PC-9 (cell line): Measurements from ENCODE around the gene HRH1. TPM values are rescaled to one million over a fixed set of nuclear protein-coding genes. Genes with fewer than 3 reads are reported as not detected.

Experiments
- BruUV-seq: library from RNA; stranded (reverse); fragments of 400-500 nt; replicated peaks from 2 replicates; lab custom pipeline; 2021; lab: Mats Ljungman, UMichigan
- CTCF ChIA-PET: fragments of 300-600 bp; sonication (Branson Sonifier 250); formaldehyde crosslinking; loops from one replicate; lab custom pipeline; 2022; ENCODE audit warnings: antibody characterized with exemption; lab: Charles Lee
- POLR2A ChIA-PET: fragments of 300-600 bp; sonication (Branson Sonifier 250); formaldehyde crosslinking; loops from one replicate; lab custom pipeline; 2022; ENCODE audit warnings: antibody characterized with exemption; ENCODE audit not compliant: unreplicated experiment; lab: Charles Lee
- DNase-seq, 2 experiments: peaks; one replicate each; pipeline versions ENCODE4 v3.0.0 to v3.0.0-alpha.2; 2015 to 2022; ENCODE audit warnings: mixed read lengths in 1 of 2
- H2AFZ ChIP-seq: fragments of 200-600 bp; sonication (generic); 2 replicates; pipeline ENCODE4 v1.8.1; 2017; ENCODE audit warnings: antibody characterized with exemption
- H3F3A ChIP-seq: fragments of 200-600 bp; sonication (generic); 2 replicates; pipeline ENCODE4 v1.8.1; 2017; ENCODE audit warnings: antibody characterized with exemption, mild to moderate bottlenecking, low read depth; ENCODE audit not compliant: insufficient read depth
- H3K27ac ChIP-seq: fragments of 200-600 bp; sonication (generic); 2 replicates; pipeline ENCODE4 v1.6.1; 2016; ENCODE audit warnings: mixed run types
- H3K27me3 ChIP-seq: fragments of 200-600 bp; sonication (generic); 2 replicates; pipeline ENCODE4 v1.6.1; 2016; ENCODE audit warnings: low read depth, mixed run types; ENCODE audit not compliant: insufficient read depth
- H3K36me3 ChIP-seq: fragments of 200-600 bp; sonication (generic); 2 replicates; pipeline ENCODE4 v1.6.1; 2016; ENCODE audit warnings: low read depth, mixed run types
- H3K4me1 ChIP-seq: fragments of 200-600 bp; sonication (generic); replicated peaks from 2 replicates; pipeline ENCODE4 v1.6.1; 2016; ENCODE audit warnings: mixed run types; ENCODE audit not compliant: insufficient read depth
- H3K4me2 ChIP-seq: fragments of 200-600 bp; sonication (generic); 2 replicates; pipeline ENCODE4 v1.6.1; 2017; ENCODE audit warnings: mixed run types
- H3K4me3 ChIP-seq: fragments of 200-600 bp; sonication (generic); 2 replicates; pipeline ENCODE4 v1.6.1; 2016; ENCODE audit warnings: mixed run types
- H3K79me2 ChIP-seq: fragments of 200-600 bp; sonication (generic); 2 replicates; pipeline ENCODE4 v1.6.1; 2017; ENCODE audit warnings: low read depth, mixed run types
- H3K9me2 ChIP-seq: fragments of 200-600 bp; sonication (generic); 2 replicates; pipeline ENCODE4 v1.8.1; 2017; ENCODE audit warnings: mild to moderate bottlenecking; ENCODE audit not compliant: insufficient read depth
- H3K9me3 ChIP-seq: fragments of 200-600 bp; sonication (generic); 2 replicates; pipeline ENCODE4 v1.8.1; 2016; ENCODE audit warnings: low read depth; ENCODE audit not compliant: insufficient read depth
- H4K20me1 ChIP-seq: fragments of 200-600 bp; sonication (generic); 2 replicates; pipeline ENCODE4 v1.8.1; 2017; ENCODE audit not compliant: insufficient read depth
- CTCF ChIP-seq: fragments of 200-600 bp; sonication (generic); conservative IDR thresholded peaks from 2 replicates; pipeline ENCODE4 v1.6.1; 2017; ENCODE audit warnings: mixed run types, antibody characterized with exemption, mild to moderate bottlenecking, moderate library complexity
- EZH2 ChIP-seq: fragments of 200-600 bp; sonication (generic); IDR thresholded peaks from 2 replicates; pipeline ENCODE4 v1.8.0; 2017; ENCODE audit warnings: antibody characterized with exemption, low read depth
- intact Hi-C: fragments of 100-400 bp; cut with micrococcal nuclease; formaldehyde crosslinking; loops from one replicate; pipeline ENCODE4 v1.10.0; 2022; ENCODE audit not compliant: unreplicated experiment
- total RNA-seq: library from RNA; stranded (reverse); gene quantifications from 2 replicates; pipeline ENCODE4 v1.2.3, GENCODE V29; 2021

The HRH1 gene
- total RNA-seq, 1 experiment from 2014 or later: 9.2 TPM

GRCh38 chr3:11168406-11168805, 14.1 kb downstream of the HRH1 start:
- Histone ChIP-seq H3K9me2 (no peaks in the 10 kb centered on the region), H3K4me1 (no peaks in the 10 kb centered on the region), H3K27me3 (no peaks in the 10 kb centered on the region), H2AFZ (no peak overlapping the region), H3K79me2 (no peaks in the 10 kb centered on the region), H4K20me1 (no peaks in the 10 kb centered on the region; the same call in 1 of the 2 replicates), H3K36me3 (no peaks in the 10 kb centered on the region), H3K27ac (no peak overlapping the region), H3F3A (0 out of 2 replicates have a peak, but pooled peaks cover 4% of the 10 kb centered on the region), H3K4me2 (no peak overlapping the region), H3K4me3 (no peak overlapping the region), H3K9me3 (no peaks in the 10 kb centered on the region)
- CTCF ChIA-PET: no interaction called here
- POLR2A ChIA-PET: no interaction called here
- intact Hi-C loops: no loop called here
- no TSS peak for BruUV-seq
- DNase-seq: no peak
- TF ChIP-seq EZH2 (no peak), CTCF (no peak)

GRCh38 chr3:11168881-11169805, 14.8 kb downstream of the HRH1 start:
- ChIA-PET CTCF (interaction anchor here (0.6 kb wide), 1 partner anchor 31 kb away, joined by 4 read pairs; no protein-coding TSS in a partner anchor), POLR2A (no interaction called here)
- no peaks in the 10 kb centered on the region; the same call in 1 of the 2 replicates for H4K20me1 ChIP-seq
- no peaks in the 10 kb centered on the region for H3K27me3 ChIP-seq
- no peak overlapping the region for H2AFZ ChIP-seq
- H3K4me2 ChIP-seq: no peak overlapping the region
- DNase-seq: no peak
- no peaks in the 10 kb centered on the region for H3K4me1 ChIP-seq
- H3K27ac ChIP-seq: no peak overlapping the region
- H3K79me2 ChIP-seq: no peaks in the 10 kb centered on the region
- TF ChIP-seq EZH2: no peak
- TF ChIP-seq CTCF: no peak
- no peaks in the 10 kb centered on the region for H3K9me2 ChIP-seq
- H3F3A ChIP-seq: 0 out of 2 replicates have a peak, but pooled peaks cover 4% of the 10 kb centered on the region
- intact Hi-C loops: no loop called here
- no peaks in the 10 kb centered on the region for H3K9me3 ChIP-seq
- H3K36me3 ChIP-seq: no peaks in the 10 kb centered on the region
- no peak overlapping the region for H3K4me3 ChIP-seq
- BruUV-seq: no TSS peak

GRCh38 chr3:11170052-11170770, 15.9 kb downstream of the HRH1 start:
- no peaks in the 10 kb centered on the region for H3F3A ChIP-seq
- H3K36me3 ChIP-seq: no peaks in the 10 kb centered on the region
- H3K4me1 ChIP-seq: no peaks in the 10 kb centered on the region
- no peaks in the 10 kb centered on the region for H3K9me2 ChIP-seq
- no peaks in the 10 kb centered on the region for H3K79me2 ChIP-seq
- intact Hi-C loops: no loop called here
- H3K9me3 ChIP-seq: no peaks in the 10 kb centered on the region
- H3K4me3 ChIP-seq: no peak overlapping the region
- no peak overlapping the region for H2AFZ ChIP-seq
- CTCF ChIA-PET: no interaction called here
- H3K4me2 ChIP-seq: no peak overlapping the region
- TF ChIP-seq EZH2 (no peak), CTCF (no peak)
- DNase-seq: no peak
- no peaks in the 10 kb centered on the region; the same call in 1 of the 2 replicates for H4K20me1 ChIP-seq
- no TSS peak for BruUV-seq
- POLR2A ChIA-PET: interaction anchor here (0.7 kb wide), 1 partner anchor 163 kb away, joined by 3 read pairs; no protein-coding TSS in a partner anchor
- H3K27me3 ChIP-seq: no peaks in the 10 kb centered on the region
- no peak overlapping the region for H3K27ac ChIP-seq
